A549 (cell line): ENCODE data around the gene LCN15. TPM values are rescaled to one million over a fixed set of nuclear protein-coding genes. Genes with fewer than 3 reads are reported as not detected.

Source experiments
- ATAC-seq, 2 experiments: fragments of 200-7000 bp in 1 of 2; fragments of >200 bp in 1 of 2; cut with Nextera tagmentation in 1 of 2; cut with Tn5 transposase in 1 of 2; 3 replicates each; pipeline versions ENCODE4 v1.8.0 to v1.9.1; 2018 to 2020; ENCODE audit warnings: mild to moderate bottlenecking in 1 of 2, moderate library complexity in 1 of 2
- CTCF ChIA-PET: fragments of 300-600 bp; sonication (Branson Sonifier 250); formaldehyde crosslinking; extraction: SDS; loops from one replicate; lab custom pipeline; 2021; ENCODE audit warnings: antibody characterized with exemption, inconsistent platforms; lab: Yijun Ruan, JAX
- POLR2A ChIA-PET: fragments of 350-600 bp; formaldehyde crosslinking; extraction: SDS; loops from one replicate; lab custom pipeline; 2021; ENCODE audit warnings: antibody characterized with exemption, inconsistent platforms; lab: Yijun Ruan, JAX
- DNase-seq, 2 experiments: peaks; one replicate each; pipeline versions ENCODE4 v3.0.0 to v3.0.0-alpha.2; 2011 to 2016; ENCODE audit warnings: low read depth in 1 of 2, low spot score in 1 of 2
- FAIRE-seq: peaks from 2 replicates; lab custom pipeline; 2011; peaks lifted over from hg19 to GRCh38; lab: Jason Lieb, UNC
- H3K27ac ChIP-seq, 2 experiments: fragments of >200 bp; sonication (Bioruptor Twin); formaldehyde crosslinking; 3 replicates each; pipeline ENCODE4 v1.5.1; 2016 to 2017
- H3K4me1 ChIP-seq: fragments of >200 bp; sonication (Bioruptor Twin); formaldehyde crosslinking; 3 replicates; pipeline ENCODE4 v1.6.1; 2016
- H3K4me2 ChIP-seq: fragments of >200 bp; sonication (Bioruptor Twin); formaldehyde crosslinking; 3 replicates; pipeline ENCODE4 v1.6.1; 2016
- H3K4me3 ChIP-seq: fragments of >200 bp; sonication (Bioruptor Twin); formaldehyde crosslinking; 3 replicates; pipeline ENCODE4 v1.5.1; 2016
- H3K9me3 ChIP-seq: fragments of >200 bp; sonication (Bioruptor Twin); formaldehyde crosslinking; 3 replicates; pipeline ENCODE4 v1.6.1; 2016
- BHLHE40 ChIP-seq: IDR thresholded peaks from 2 replicates; pipeline ENCODE4 v1.6.1; 2012; ENCODE audit warnings: low read depth, low read length, inconsistent platforms
- CBX8 ChIP-seq: fragments of 200-600 bp; sonication (generic); IDR thresholded peaks from 2 replicates; pipeline ENCODE4 v1.6.1; 2016
- CEBPB ChIP-seq, 2 experiments: fragments of >200 bp in 1 of 2; sonication (Bioruptor Twin) in 1 of 2; formaldehyde crosslinking in 1 of 2; IDR thresholded peaks; 2 replicates each; pipeline ENCODE4 v1.6.1; 2012 to 2016
- EHF ChIP-seq: fragments of 250-450 bp; sonication (Bioruptor Pico); IDR thresholded peaks from 2 replicates; pipeline ENCODE4 v1.5.0; 2020; ENCODE audit warnings: mild to moderate bottlenecking
- EP300 ChIP-seq, 2 experiments: fragments of >200 bp; sonication (Bioruptor Twin); formaldehyde crosslinking; IDR thresholded peaks; 2 replicates in 1 of 2; 3 replicates in 1 of 2; pipeline ENCODE4 v1.6.1; 2016 to 2017
- ESRRA ChIP-seq: fragments of 150-350 bp; IDR thresholded peaks from 2 replicates; pipeline ENCODE4 v1.6.1; 2014; ENCODE audit warnings: mild to moderate bottlenecking, low read length, borderline replicate concordance
- FOSB ChIP-seq: fragments of 250-450 bp; sonication (Bioruptor Pico); IDR thresholded peaks from 2 replicates; pipeline ENCODE4 v1.5.0; 2020; ENCODE audit warnings: mild to moderate bottlenecking, moderate library complexity
- GATA3 ChIP-seq: IDR thresholded peaks from 2 replicates; pipeline ENCODE4 v1.6.1; 2012; ENCODE audit warnings: borderline replicate concordance
- HEYL ChIP-seq: fragments of 250-450 bp; sonication (Bioruptor Pico); IDR thresholded peaks from 2 replicates; pipeline ENCODE4 v1.8.0; 2021; ENCODE audit warnings: mild to moderate bottlenecking, moderate library complexity
- HOXB13 ChIP-seq: fragments of 250-450 bp; sonication (Bioruptor Pico); IDR thresholded peaks from 2 replicates; pipeline ENCODE4 v1.5.0; 2020; ENCODE audit warnings: low read depth, mild to moderate bottlenecking, moderate library complexity
- JUN ChIP-seq, 2 experiments: fragments of >200 bp; sonication (Bioruptor Twin); formaldehyde crosslinking; IDR thresholded peaks; 2 replicates in 1 of 2; 3 replicates in 1 of 2; pipeline ENCODE4 v1.6.1; 2016 to 2017
- NFE2L2 ChIP-seq: fragments of 150-350 bp; conservative IDR thresholded peaks from 2 replicates; pipeline ENCODE4 v1.6.1; 2014; ENCODE audit warnings: low read length
- PHF8 ChIP-seq: fragments of 200-600 bp; sonication (generic); IDR thresholded peaks from 2 replicates; pipeline ENCODE4 v1.6.1; 2016; ENCODE audit warnings: low read depth, mild to moderate bottlenecking, antibody characterized with exemption, moderate library complexity, borderline replicate concordance
- POLR2A ChIP-seq: IDR thresholded peaks from 2 replicates; pipeline ENCODE4 v1.6.1; 2012; ENCODE audit warnings: mild to moderate bottlenecking, low read length
- REST ChIP-seq: fragments of 200-600 bp; sonication (generic); IDR thresholded peaks from 2 replicates; pipeline ENCODE4 v1.6.1; 2016; ENCODE audit warnings: antibody characterized with exemption, mild to moderate bottlenecking, moderate library complexity
- RFX5 ChIP-seq: fragments of 450-650 bp; IDR thresholded peaks from 2 replicates; pipeline ENCODE4 v1.7.1; 2014; ENCODE audit warnings: antibody characterized with exemption, mild to moderate bottlenecking, moderate library complexity
- RNF2 ChIP-seq: fragments of 200-600 bp; sonication (generic); IDR thresholded peaks from 2 replicates; pipeline ENCODE4 v1.6.1; 2016; ENCODE audit warnings: low read depth, mild to moderate bottlenecking, antibody characterized with exemption, moderate library complexity, borderline replicate concordance
- SMC3 ChIP-seq: fragments of >200 bp; sonication (Bioruptor Twin); formaldehyde crosslinking; IDR thresholded peaks from 3 replicates; pipeline ENCODE4 v1.6.1; 2018; ENCODE audit warnings: inconsistent platforms
- SREBF2 ChIP-seq: fragments of 450-650 bp; IDR thresholded peaks from 2 replicates; pipeline ENCODE4 v1.6.1; 2014; ENCODE audit warnings: mild to moderate bottlenecking, moderate library complexity
- TFCP2L1 ChIP-seq: fragments of 250-450 bp; sonication (Bioruptor Pico); IDR thresholded peaks from 2 replicates; pipeline ENCODE4 v1.5.0; 2021; ENCODE audit warnings: mild to moderate bottlenecking
- ZC3H11A ChIP-seq: fragments of 450-650 bp; IDR thresholded peaks from 2 replicates; pipeline ENCODE4 v1.6.1; 2014; ENCODE audit warnings: antibody characterized with exemption, mild to moderate bottlenecking
- WGBS: methylation state at CpG from one replicate; pipeline ENCODE4 v1.1.6; 2017; ENCODE audit errors: missing lambda C conversion rate; 5-methylcytosine and 5-hydroxymethylcytosine counted together
- polyA plus RNA-seq, 4 experiments: library from polyadenylated mRNA; depleted of rRNA in 3 of 4; stranded (reverse); fragments of >200 nt; fragmentation: RNase III in 1 of 4; extraction: RNeasy Plus Mini Kit Qiagen cat#74134 plus additional on column Dnase treatment in 1 of 4; gene quantifications; 2 replicates in 3 of 4; 3 replicates in 1 of 4; pipeline ENCODE4 v1.2.3, GENCODE V29; 2011 to 2017
- TF ChIP-seq, protein P1 (sequence below): fragments of 150-350 bp; IDR thresholded peaks from 2 replicates; pipeline ENCODE4 v1.6.1; 2014; ENCODE audit warnings: low read depth, mild to moderate bottlenecking, low read length

The LCN15 gene
- polyA plus RNA-seq, 2 of the 4 experiments (the other 2 are of a cell fraction) = 0.09 to 0.10 TPM

DNA sequence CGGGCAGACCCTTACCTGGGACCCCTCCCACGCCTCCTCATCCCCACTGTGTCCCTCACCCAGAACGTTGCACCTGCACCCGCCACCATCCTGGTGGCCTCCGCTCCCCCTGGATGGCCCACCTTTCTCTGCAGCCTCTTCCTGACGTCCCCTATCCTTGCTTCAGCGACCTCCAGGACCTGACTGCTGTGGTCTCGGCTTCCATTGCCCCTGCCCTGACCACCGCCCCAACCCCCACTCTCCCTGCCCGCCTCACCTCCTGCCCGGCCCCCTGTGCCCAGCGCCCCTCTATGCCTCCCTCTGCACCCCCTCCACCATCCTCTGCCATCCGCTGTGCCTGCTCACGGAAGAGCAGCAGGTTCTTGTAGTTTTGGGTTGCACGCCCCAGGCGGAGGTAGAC, 23.8 kb downstream of the LCN15 start (continued):
- TF ChIP-seq RFX5 (no peak), REST (no peak)

DNA sequence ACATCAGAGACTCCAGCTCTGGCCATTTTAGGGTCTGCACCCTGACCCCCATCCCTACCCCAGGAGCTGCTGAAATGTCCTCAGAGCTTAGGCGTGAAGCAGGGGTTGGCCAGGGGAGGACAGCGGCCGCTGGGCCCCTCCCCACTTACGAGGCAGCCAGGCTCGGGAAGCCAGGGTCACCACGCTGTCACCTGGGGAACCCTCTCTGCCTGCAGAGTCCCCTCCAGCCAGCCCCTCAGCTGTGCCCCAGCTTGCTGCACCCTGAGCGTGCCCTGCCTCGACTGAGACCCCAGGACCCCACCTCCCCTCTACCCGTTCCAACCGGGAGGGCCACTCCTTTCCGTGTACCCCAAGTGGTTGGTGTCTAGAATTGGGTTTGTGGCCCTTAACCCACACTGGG, 24.2 kb downstream of the LCN15 start:
- H3K4me2 ChIP-seq = no peak overlapping the region
- ChIA-PET CTCF (interaction anchor here (0.9 to 5.2 kb wide), 4 partner anchors 10 to 289 kb away, joined by 3 to 50 read pairs (median 4); no protein-coding TSS in a partner anchor), POLR2A (interaction anchor here (1.1 kb wide), 1 partner anchor 12 kb away, joined by 6 read pairs; no protein-coding TSS in a partner anchor)
- ATAC-seq = no peak
- no peaks in the 10 kb centered on the region for H3K9me3 ChIP-seq
- WGBS = 65% methylated on average over 11 of the region's 11 CpGs
- H3K27ac ChIP-seq = no peak overlapping the region
- no peak overlapping the region for H3K4me3 ChIP-seq
- no peak for DNase-seq
- TF ChIP-seq ZC3H11A (no peak), ESRRA (no peak), POLR2A (no peak), TFCP2L1 (no peak), EP300 (IDR thresholded peaks at IDR 0.05) (no peak), HOXB13 (CRISPR knock-in tag) (no peak)
- H3K4me1 ChIP-seq = no peaks in the 10 kb centered on the region
- FAIRE-seq = no peak

DNA sequence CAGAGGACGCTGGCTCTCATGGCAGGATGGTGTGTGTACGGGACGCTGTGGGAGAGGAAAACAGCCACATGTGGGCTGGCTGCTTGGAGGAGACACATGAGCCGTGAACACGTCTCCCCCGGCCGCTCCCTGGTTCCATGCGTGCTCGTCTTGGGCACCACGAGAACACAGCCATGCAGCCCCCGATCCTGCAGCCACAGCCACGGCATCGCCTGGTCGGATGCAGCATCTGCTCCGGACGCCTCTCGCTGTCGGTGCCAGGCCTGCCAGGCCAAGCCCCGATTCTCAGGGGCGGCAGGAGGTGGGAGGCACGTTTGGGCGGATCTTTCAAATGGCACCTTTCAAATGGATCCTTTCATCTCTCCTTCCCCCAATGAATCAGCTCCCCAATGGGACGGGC, 24.8 kb downstream of the LCN15 start:
- H3K4me2 ChIP-seq = no peak overlapping the region
- H3K4me1 ChIP-seq = no peaks in the 10 kb centered on the region
- no peak for ATAC-seq
- ChIA-PET CTCF (interaction anchor here (0.9 to 5.2 kb wide), 4 partner anchors 9 to 290 kb away, joined by 3 to 50 read pairs (median 4); no protein-coding TSS in a partner anchor), POLR2A (interaction anchor here (1.1 kb wide), 1 partner anchor 11 kb away, joined by 6 read pairs; no protein-coding TSS in a partner anchor)
- no peak for FAIRE-seq
- no peak overlapping the region for H3K4me3 ChIP-seq
- H3K27ac ChIP-seq = no peak overlapping the region
- WGBS = 65% methylated on average over 23 of the region's 23 CpGs
- no peak for TF ChIP-seq FOSB
- TF ChIP-seq JUN (IDR thresholded peaks at IDR 0.05) = no peak
- no peak for TF ChIP-seq CEBPB (IDR thresholded peaks at IDR 0.05)
- no peak for TF ChIP-seq EHF (CRISPR knock-in tag)
- no peak for TF ChIP-seq PHF8
- no peaks in the 10 kb centered on the region for H3K9me3 ChIP-seq
- no peak for DNase-seq

DNA sequence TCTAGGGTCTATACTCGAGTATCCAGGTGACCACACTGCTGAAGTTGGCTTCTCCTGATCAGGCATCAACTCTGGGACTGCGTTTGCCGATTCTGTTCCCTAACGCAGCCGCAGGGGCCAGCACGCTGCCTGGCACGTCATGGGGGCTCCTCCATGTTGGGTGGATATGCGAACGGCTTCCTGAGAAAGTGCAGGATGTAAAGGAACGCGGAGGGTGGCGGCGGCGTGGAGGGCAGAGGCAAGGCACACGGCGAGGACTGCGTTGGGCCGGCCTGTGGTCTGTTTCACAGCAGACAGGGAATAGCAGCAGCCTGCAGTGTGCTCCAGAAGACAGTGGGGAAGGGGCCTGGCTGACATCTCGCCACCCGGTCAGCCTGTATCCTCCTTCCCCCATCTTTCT, 25.4 kb downstream of the LCN15 start:
- no peak for ATAC-seq
- POLR2A ChIA-PET = no interaction called here

More for the DNA sequence above, 25.4 kb downstream of the LCN15 start:
- TF ChIP-seq SMC3 (no peak), HEYL (CRISPR knock-in tag) (no peak), SREBF2 (no peak), CEBPB (IDR thresholded peaks at IDR 0.05) (no peak), CBX8 (no peak), BHLHE40 (no peak), NFE2L2 (no peak), RNF2 (no peak), GATA3 (no peak), TFCP2L1 (no peak)
- TF ChIP-seq, protein P1, sequence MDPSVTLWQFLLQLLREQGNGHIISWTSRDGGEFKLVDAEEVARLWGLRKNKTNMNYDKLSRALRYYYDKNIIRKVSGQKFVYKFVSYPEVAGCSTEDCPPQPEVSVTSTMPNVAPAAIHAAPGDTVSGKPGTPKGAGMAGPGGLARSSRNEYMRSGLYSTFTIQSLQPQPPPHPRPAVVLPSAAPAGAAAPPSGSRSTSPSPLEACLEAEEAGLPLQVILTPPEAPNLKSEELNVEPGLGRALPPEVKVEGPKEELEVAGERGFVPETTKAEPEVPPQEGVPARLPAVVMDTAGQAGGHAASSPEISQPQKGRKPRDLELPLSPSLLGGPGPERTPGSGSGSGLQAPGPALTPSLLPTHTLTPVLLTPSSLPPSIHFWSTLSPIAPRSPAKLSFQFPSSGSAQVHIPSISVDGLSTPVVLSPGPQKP = no peak
- CTCF ChIA-PET = interaction anchor here (3.0 kb wide), 1 partner anchor 11 kb away, joined by 18 read pairs; no protein-coding TSS in a partner anchor
- DNase-seq (no peak), FAIRE-seq (no peak)
- Histone ChIP-seq H3K9me3 (no peaks in the 10 kb centered on the region), H3K4me2 (no peak overlapping the region), H3K4me3 (no peak overlapping the region), H3K27ac (no peak overlapping the region), H3K4me1 (no peaks in the 10 kb centered on the region)
- WGBS = 78% methylated on average over 20 of the region's 20 CpGs
